ENCODE measurements around the gene RRP1B.

The RRP1B gene

GRCh38 chr21:43728467-43729390, 69.4 kb downstream of the RRP1B start:
- peak; percentile 87 for DNase-seq

- DNase-seq, result no peak
These were observed 72.1 kb downstream of the RRP1B start for GRCh38 chr21:43731476-43731875.

- DNase-seq, result peak; percentile 52
These were observed 72.7 kb downstream of the RRP1B start for GRCh38 chr21:43731891-43732711.

GRCh38 chr21:43733060-43733459, 73.7 kb downstream of the RRP1B start:
- no peak for DNase-seq

GRCh38 chr21:43733529-43734071, 74.2 kb downstream of the RRP1B start:
- DNase-seq, result peak; percentile 39

- DNase-seq, result no peak
These were observed 75.0 kb downstream of the RRP1B start for GRCh38 chr21:43734131-43734927.

- DNase-seq, result no peak
These were observed 75.5 kb downstream of the RRP1B start for GRCh38 chr21:43734928-43735229.

- DNase-seq, result no peak
These were observed 76.1 kb downstream of the RRP1B start for GRCh38 chr21:43735236-43736091.

- no peak for DNase-seq
These were observed 77.0 kb downstream of the RRP1B start for GRCh38 chr21:43736224-43736883.

GRCh38 chr21:43737158-43737950, 78.0 kb downstream of the RRP1B start:
- DNase-seq, result no peak

- DNase-seq, result no peak
These were observed 80.5 kb downstream of the RRP1B start for GRCh38 chr21:43739621-43740435.

GRCh38 chr21:43740497-43741156, 81.3 kb downstream of the RRP1B start:
- no peak for DNase-seq

- no peak for DNase-seq
These were observed 82.2 kb downstream of the RRP1B start for GRCh38 chr21:43741423-43742096.

- DNase-seq, result no peak
These were observed 84.6 kb downstream of the RRP1B start for GRCh38 chr21:43743947-43744346.

GRCh38 chr21:43744725-43745124, 85.4 kb downstream of the RRP1B start:
- no peak for DNase-seq
